ENCODE measurements around the gene PIWIL4.

PIWIL4 gene

DNA sequence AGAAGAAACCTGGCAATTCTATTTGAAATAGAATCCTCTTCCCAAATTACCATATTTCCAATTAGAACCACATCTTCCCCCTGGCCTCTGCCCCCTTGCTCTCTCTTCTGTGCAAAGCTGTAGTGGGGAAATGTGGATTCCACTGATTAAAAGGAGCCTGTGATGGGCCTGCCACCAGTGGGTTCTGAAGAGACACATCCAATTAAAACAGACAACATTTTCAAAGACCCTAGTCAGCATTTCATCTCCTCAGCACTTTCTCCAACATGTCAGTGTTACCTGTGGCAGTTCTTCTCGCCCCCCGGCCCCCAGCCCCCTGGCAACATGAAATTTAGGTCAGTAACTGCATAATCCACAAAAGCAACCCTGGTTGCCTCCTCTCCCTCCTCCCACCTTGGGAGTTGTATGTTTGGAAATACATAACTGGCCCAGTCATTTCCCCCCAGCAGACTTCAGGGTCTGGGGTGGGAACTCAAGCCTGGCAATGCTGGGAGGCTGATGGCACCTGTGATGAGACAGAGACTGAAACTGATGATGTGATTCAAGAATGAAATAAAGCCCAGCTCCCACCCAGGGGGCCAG is 101.1 kb downstream of the PIWIL4 start:
- POLR2A ChIA-PET, result no interaction called here
- TF ChIP-seq, protein P1, sequence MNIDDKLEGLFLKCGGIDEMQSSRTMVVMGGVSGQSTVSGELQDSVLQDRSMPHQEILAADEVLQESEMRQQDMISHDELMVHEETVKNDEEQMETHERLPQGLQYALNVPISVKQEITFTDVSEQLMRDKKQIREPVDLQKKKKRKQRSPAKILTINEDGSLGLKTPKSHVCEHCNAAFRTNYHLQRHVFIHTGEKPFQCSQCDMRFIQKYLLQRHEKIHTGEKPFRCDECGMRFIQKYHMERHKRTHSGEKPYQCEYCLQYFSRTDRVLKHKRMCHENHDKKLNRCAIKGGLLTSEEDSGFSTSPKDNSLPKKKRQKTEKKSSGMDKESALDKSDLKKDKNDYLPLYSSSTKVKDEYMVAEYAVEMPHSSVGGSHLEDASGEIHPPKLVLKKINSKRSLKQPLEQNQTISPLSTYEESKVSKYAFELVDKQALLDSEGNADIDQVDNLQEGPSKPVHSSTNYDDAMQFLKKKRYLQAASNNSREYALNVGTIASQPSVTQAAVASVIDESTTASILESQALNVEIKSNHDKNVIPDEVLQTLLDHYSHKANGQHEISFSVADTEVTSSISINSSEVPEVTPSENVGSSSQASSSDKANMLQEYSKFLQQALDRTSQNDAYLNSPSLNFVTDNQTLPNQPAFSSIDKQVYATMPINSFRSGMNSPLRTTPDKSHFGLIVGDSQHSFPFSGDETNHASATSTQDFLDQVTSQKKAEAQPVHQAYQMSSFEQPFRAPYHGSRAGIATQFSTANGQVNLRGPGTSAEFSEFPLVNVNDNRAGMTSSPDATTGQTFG (tag by site-specific recombination; IDR thresholded peaks at IDR 0.05; ENCODE audit: borderline replicate concordance), result no peak
- TF ChIP-seq TRIM28 (IDR thresholded peaks at IDR 0.05; ENCODE audit: borderline replicate concordance, low read length) (no peak), PRDM1 (tag by site-specific recombination; IDR thresholded peaks at IDR 0.05) (no peak), ZNF174 (tag by site-specific recombination; IDR thresholded peaks at IDR 0.05) (no peak), ZNF510 (tag by site-specific recombination; IDR thresholded peaks at IDR 0.05; ENCODE audit: insufficient replicate concordance) (no peak), SP2 (tag by site-specific recombination; IDR thresholded peaks at IDR 0.05) (no peak), ZNF423 (tag by site-specific recombination; IDR thresholded peaks at IDR 0.05) (no peak), WT1 (tag by site-specific recombination; IDR thresholded peaks at IDR 0.05) (no peak), MYNN (tag by site-specific recombination; IDR thresholded peaks at IDR 0.05; ENCODE audit: borderline replicate concordance) (no peak)

DNA sequence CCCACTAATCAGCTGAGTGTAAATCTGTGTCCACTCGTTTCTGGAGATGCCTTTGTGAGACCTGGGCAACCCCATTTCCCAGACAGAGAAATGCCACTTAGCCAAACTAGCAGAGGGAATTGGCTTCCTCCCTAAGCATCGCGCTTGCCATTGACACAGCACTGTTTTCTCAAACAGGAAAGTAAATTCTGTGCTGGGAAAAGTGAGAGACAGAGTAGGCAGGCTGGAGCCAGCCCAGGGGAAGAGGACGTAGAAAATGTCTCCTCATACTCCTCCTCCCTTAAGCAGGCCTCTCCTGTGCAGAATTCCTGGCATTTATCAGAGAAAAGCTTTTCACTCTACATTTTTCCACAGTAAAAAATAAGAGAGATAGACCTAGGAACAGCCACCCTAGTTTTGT is 101.9 kb downstream of the PIWIL4 start:
- TF ChIP-seq, protein P2, sequence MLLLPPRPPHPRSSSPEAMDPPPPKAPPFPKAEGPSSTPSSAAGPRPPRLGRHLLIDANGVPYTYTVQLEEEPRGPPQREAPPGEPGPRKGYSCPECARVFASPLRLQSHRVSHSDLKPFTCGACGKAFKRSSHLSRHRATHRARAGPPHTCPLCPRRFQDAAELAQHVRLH (tag by site-specific recombination; IDR thresholded peaks at IDR 0.05), result no peak
- TF ChIP-seq, protein P3, sequence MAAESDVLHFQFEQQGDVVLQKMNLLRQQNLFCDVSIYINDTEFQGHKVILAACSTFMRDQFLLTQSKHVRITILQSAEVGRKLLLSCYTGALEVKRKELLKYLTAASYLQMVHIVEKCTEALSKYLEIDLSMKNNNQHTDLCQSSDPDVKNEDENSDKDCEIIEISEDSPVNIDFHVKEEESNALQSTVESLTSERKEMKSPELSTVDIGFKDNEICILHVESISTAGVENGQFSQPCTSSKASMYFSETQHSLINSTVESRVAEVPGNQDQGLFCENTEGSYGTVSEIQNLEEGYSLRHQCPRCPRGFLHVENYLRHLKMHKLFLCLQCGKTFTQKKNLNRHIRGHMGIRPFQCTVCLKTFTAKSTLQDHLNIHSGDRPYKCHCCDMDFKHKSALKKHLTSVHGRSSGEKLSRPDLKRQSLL (tag by site-specific recombination; IDR thresholded peaks at IDR 0.05), result no peak
- no peak for TF ChIP-seq OVOL3 (tag by site-specific recombination; IDR thresholded peaks at IDR 0.05)
- TF ChIP-seq ZNF23 (tag by site-specific recombination; IDR thresholded peaks at IDR 0.05; ENCODE audit: borderline replicate concordance), result no peak
- TF ChIP-seq ZNF514 (tag by site-specific recombination; IDR thresholded peaks at IDR 0.05), result no peak
- TF ChIP-seq BCL11B (tag by site-specific recombination; IDR thresholded peaks at IDR 0.05; ENCODE audit: low read depth), result no peak
- H3K36me3 ChIP-seq (ENCODE audit: control insufficient read depth in 2 of 2, insufficient read depth in 1 of 2, low read length in 2 of 2), result no peaks in the 10 kb centered on the region
- no peak overlapping the region for H3K27ac ChIP-seq (ENCODE audit: extremely low read depth, low read depth, low read length)
- no peak overlapping the region for H3K4me3 ChIP-seq (ENCODE audit: low read depth, low read length)
- ChIA-PET POLR2A (no interaction called here), CTCF (no interaction called here)
- H3K4me1 ChIP-seq (ENCODE audit: control insufficient read depth, insufficient read depth, low read length), result no peaks in the 10 kb centered on the region
- no peaks in the 10 kb centered on the region for H3K9me3 ChIP-seq (ENCODE audit: control insufficient read depth, insufficient read depth, low read depth, low read length)

More for the DNA sequence above, 101.1 kb downstream of the PIWIL4 start:
- H3K4me1 ChIP-seq (ENCODE audit: control insufficient read depth, insufficient read depth, low read length), result no peaks in the 10 kb centered on the region
- H3K4me3 ChIP-seq (ENCODE audit: low read depth, low read length), result no peak overlapping the region
- CTCF ChIA-PET, result no interaction called here
- no peak overlapping the region for H3K27ac ChIP-seq (ENCODE audit: extremely low read depth, low read depth, low read length)
- H3K9me3 ChIP-seq (ENCODE audit: control insufficient read depth, insufficient read depth, low read depth, low read length), result no peaks in the 10 kb centered on the region
- H3K36me3 ChIP-seq (ENCODE audit: control insufficient read depth in 2 of 2, insufficient read depth in 1 of 2, low read length in 2 of 2), result no peaks in the 10 kb centered on the region
